ENCODE measurements around the gene ANKRD55. TPM values are rescaled to one million over a fixed set of nuclear protein-coding genes. Genes with fewer than 3 reads are reported as not detected.
"Not testable (repeated sequence)": the region's sequence is repeated elsewhere in the genome, so short reads cannot be mapped to it uniquely, and the experiment has no call there.

The ANKRD55 gene
- not detected in 2 replicates for total RNA-seq (2014; rRNA removed; shearing (Covaris generic))

DNA sequence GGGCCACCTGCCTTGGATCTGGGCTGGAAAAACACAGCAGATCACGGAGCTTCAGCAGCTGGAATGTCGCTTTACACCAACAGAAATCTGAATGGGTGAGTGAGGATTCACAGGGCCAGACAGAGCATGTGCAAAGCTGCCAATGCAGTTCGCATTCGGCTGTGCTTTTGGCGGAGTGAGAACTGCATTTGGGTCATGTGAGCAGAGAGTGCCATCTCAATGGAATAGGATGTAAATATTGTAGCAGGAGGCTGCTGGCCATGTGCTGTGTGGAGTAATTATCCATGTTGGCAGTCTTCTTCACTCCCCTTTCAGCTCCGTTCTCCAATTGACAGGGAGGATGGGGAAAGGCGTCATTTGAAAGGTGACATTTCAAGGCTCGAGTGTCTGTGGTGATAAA lies at the start of gene ANKRD55:
ANKRD55 (minus strand) TSS at position 101 of the 400 bp plus-strand sequence. CDS start 417 bp downstream, outside the sequence.
- no peaks in the 10 kb centered on the region for H3K27me3 ChIP-seq (replicated peaks)
- no peak within 1 kb of the TSS for H3K27ac ChIP-seq
- no peak within 1 kb of the TSS for H3K4me3 ChIP-seq
- H3K9me3 ChIP-seq (replicated peaks) = no peaks in the 10 kb centered on the region
- no peak for DNase-seq (ENCODE audit: low read depth in 1 of 2, low spot score in 2 of 2)
- no peaks in the 10 kb centered on the region for H3K36me3 ChIP-seq
- H3K4me1 ChIP-seq (replicated peaks) = peaks cover 4% of the 10 kb centered on the region

GRCh38 chr5:56282216-56282615 lies 49.1 kb upstream of the ANKRD55 start:
- Histone ChIP-seq H3K36me3 (no peaks in the 10 kb centered on the region), H3K27ac (peak overlapping the region; percentile 98), H3K27me3 (replicated peaks) (no peaks in the 10 kb centered on the region), H3K9me3 (replicated peaks) (no peaks in the 10 kb centered on the region), H3K4me3 (no peak overlapping the region), H3K4me1 (replicated peaks) (peaks cover 81% of the 10 kb centered on the region)
- peak in 1 of 2 experiments; percentile 66 for DNase-seq (ENCODE audit: low read depth in 1 of 2, low spot score in 2 of 2)

- Histone ChIP-seq H3K4me3 (no peak overlapping the region), H3K4me1 (replicated peaks) (peaks cover 79% of the 10 kb centered on the region), H3K27ac (peak overlapping the region; percentile 98), H3K9me3 (replicated peaks) (no peaks in the 10 kb centered on the region), H3K36me3 (no peaks in the 10 kb centered on the region), H3K27me3 (replicated peaks) (no peaks in the 10 kb centered on the region)
- DNase-seq (ENCODE audit: low read depth in 1 of 2, low spot score in 2 of 2) = no peak
Measured at GRCh38 chr5:56281489-56282165, 48.5 kb upstream of the ANKRD55 start.

DNA sequence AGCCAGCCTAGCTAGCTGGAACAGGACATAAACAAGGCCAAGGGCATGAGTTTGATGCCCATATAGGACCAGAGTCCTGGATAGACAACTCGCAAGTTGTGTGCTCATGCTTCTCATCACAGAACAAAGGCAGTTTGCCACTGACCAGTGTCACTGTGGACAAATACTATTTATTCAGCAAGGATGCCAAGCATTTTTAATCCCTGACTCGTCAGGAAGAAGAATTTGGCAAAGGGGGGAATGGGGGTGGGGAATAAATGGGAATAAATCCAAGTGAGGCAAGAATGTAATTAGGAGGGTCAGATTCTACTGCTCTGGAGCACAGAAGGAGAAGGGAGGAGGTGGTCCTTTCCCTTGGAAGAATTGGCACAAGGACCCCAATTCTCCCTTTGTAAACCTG lies 46.8 kb upstream of the ANKRD55 start:
- peak; percentile 93 to 98 for DNase-seq (ENCODE audit: low read depth in 1 of 2, low spot score in 2 of 2)
- peak overlapping the region; percentile 98 for H3K27ac ChIP-seq
- no peaks in the 10 kb centered on the region for H3K36me3 ChIP-seq
- H3K9me3 ChIP-seq (replicated peaks) = no peaks in the 10 kb centered on the region
- H3K27me3 ChIP-seq (replicated peaks) = no peaks in the 10 kb centered on the region
- H3K4me3 ChIP-seq = no peak overlapping the region
- peaks cover 65% of the 10 kb centered on the region for H3K4me1 ChIP-seq (replicated peaks)

DNA sequence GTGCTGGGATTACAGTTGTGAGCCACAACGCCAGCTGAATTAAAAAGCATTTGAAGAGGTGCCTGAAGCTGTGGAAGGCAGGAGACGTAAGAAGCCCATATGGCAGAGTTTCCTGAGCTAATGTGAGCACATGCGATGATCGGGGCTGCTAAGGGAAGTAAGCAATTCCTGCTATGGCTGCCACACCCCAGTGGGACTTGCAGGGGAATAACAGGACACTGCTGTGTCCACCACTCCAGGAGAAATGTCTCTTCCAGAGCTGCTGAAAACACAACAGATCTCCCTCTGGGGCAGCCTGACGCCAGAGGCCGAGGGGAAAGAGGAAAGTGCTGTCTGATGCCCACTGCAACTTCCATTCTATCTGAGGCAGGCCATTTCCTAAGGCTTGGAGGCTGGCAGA lies 46.2 kb upstream of the ANKRD55 start:
- no peak overlapping the region for H3K4me3 ChIP-seq
- H3K4me1 ChIP-seq (replicated peaks) = peaks cover 65% of the 10 kb centered on the region
- no peaks in the 10 kb centered on the region for H3K36me3 ChIP-seq
- H3K9me3 ChIP-seq (replicated peaks) = no peaks in the 10 kb centered on the region
- H3K27ac ChIP-seq = peak overlapping the region; percentile 98
- DNase-seq (ENCODE audit: low read depth in 1 of 2, low spot score in 2 of 2) = no peak
- no peaks in the 10 kb centered on the region for H3K27me3 ChIP-seq (replicated peaks)

GRCh38 chr5:56278335-56278753 lies 45.2 kb upstream of the ANKRD55 start:
- Histone ChIP-seq H3K4me1 (replicated peaks) (peaks cover 68% of the 10 kb centered on the region), H3K4me3 (no peak overlapping the region), H3K36me3 (no peaks in the 10 kb centered on the region), H3K27ac (peak overlapping the region; percentile 98), H3K27me3 (replicated peaks) (no peaks in the 10 kb centered on the region), H3K9me3 (replicated peaks) (no peaks in the 10 kb centered on the region)
- peak; percentile 96 to 97 for DNase-seq (ENCODE audit: low read depth in 1 of 2, low spot score in 2 of 2)

DNA sequence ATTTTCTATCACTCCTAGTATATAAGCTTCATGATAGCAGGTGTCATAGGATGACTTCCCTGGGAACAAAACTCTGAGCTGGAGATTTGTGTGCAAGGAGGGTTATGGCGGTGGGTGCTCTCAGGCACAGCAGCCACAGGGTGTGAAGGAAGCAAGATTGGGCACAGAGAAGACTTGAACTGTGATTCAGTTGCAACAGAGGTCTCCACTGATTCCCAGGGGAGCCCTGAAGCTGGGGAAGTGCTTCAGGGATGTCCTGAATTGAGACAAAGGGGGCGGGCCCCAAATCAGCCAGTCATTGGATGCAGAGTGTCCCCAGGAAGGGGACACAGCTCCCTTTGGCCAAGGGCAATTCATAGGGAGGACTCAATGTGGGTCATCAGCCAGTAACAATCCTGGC lies 44.4 kb upstream of the ANKRD55 start:
- Histone ChIP-seq H3K27ac (peak overlapping the region; percentile 98), H3K9me3 (replicated peaks) (no peaks in the 10 kb centered on the region), H3K27me3 (replicated peaks) (no peaks in the 10 kb centered on the region), H3K4me1 (replicated peaks) (peaks cover 60% of the 10 kb centered on the region), H3K36me3 (no peaks in the 10 kb centered on the region), H3K4me3 (no peak overlapping the region)
- no peak for DNase-seq (ENCODE audit: low read depth in 1 of 2, low spot score in 2 of 2)

- Histone ChIP-seq H3K36me3 (no peaks in the 10 kb centered on the region), H3K27me3 (replicated peaks) (no peaks in the 10 kb centered on the region), H3K4me3 (no peak overlapping the region), H3K9me3 (replicated peaks) (no peaks in the 10 kb centered on the region), H3K27ac (no peak overlapping the region), H3K4me1 (replicated peaks) (peaks cover 43% of the 10 kb centered on the region)
- no peak for DNase-seq (ENCODE audit: low read depth in 1 of 2, low spot score in 2 of 2)
Measured at GRCh38 chr5:56273376-56273955, 40.3 kb upstream of the ANKRD55 start.

GRCh38 chr5:56272765-56273164 lies 39.6 kb upstream of the ANKRD55 start:
- no peaks in the 10 kb centered on the region for H3K9me3 ChIP-seq (replicated peaks)
- no peaks in the 10 kb centered on the region for H3K36me3 ChIP-seq
- H3K4me3 ChIP-seq = no peak overlapping the region
- no peaks in the 10 kb centered on the region for H3K27me3 ChIP-seq (replicated peaks)
- no peak for DNase-seq (ENCODE audit: low read depth in 1 of 2, low spot score in 2 of 2)
- no peak overlapping the region for H3K27ac ChIP-seq
- peaks cover 36% of the 10 kb centered on the region for H3K4me1 ChIP-seq (replicated peaks)

GRCh38 chr5:56270568-56271392 lies 37.6 kb upstream of the ANKRD55 start:
- Histone ChIP-seq H3K27ac (peak overlapping the region; percentile 76), H3K36me3 (no peaks in the 10 kb centered on the region), H3K9me3 (replicated peaks) (no peaks in the 10 kb centered on the region), H3K4me1 (replicated peaks) (peaks cover 26% of the 10 kb centered on the region), H3K4me3 (no peak overlapping the region), H3K27me3 (replicated peaks) (no peaks in the 10 kb centered on the region)
- DNase-seq (ENCODE audit: low read depth in 1 of 2, low spot score in 2 of 2) = peak; percentile 86 to 89

DNA sequence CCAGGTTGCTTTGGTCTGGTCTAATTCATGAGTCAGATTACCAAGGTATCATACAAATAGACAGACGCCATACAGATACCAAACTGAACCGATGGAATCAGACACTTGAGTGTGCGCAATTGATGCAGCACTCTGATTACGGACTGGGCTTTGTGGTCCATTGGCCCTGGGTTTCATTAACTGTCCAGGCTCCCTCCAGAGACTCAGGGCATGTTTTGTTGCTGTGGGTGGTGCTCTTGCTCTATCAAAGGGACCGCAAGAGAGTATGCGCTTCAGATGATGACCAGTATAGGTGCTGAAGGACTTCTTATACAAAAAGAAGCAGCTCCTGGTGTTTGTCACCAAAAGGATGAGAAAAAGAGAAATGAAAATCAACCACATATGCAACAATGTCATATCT lies 36.9 kb upstream of the ANKRD55 start:
- no peaks in the 10 kb centered on the region for H3K36me3 ChIP-seq
- H3K27ac ChIP-seq = no peak overlapping the region
- H3K27me3 ChIP-seq (replicated peaks) = no peaks in the 10 kb centered on the region
- H3K4me1 ChIP-seq (replicated peaks) = peaks cover 26% of the 10 kb centered on the region
- H3K9me3 ChIP-seq (replicated peaks) = no peaks in the 10 kb centered on the region
- H3K4me3 ChIP-seq = no peak overlapping the region
- no peak for DNase-seq (ENCODE audit: low read depth in 1 of 2, low spot score in 2 of 2)

GRCh38 chr5:56269216-56269927 lies 36.2 kb upstream of the ANKRD55 start:
- no peak overlapping the region for H3K27ac ChIP-seq
- peaks cover 26% of the 10 kb centered on the region for H3K4me1 ChIP-seq (replicated peaks)
- no peaks in the 10 kb centered on the region for H3K36me3 ChIP-seq
- H3K9me3 ChIP-seq (replicated peaks) = no peaks in the 10 kb centered on the region
- peak; percentile 55 for DNase-seq (ENCODE audit: low read depth in 1 of 2, low spot score in 2 of 2)
- H3K4me3 ChIP-seq = no peak overlapping the region
- no peaks in the 10 kb centered on the region for H3K27me3 ChIP-seq (replicated peaks)

- not testable (repeated sequence) for H3K36me3 ChIP-seq; H3K9me3 ChIP-seq (replicated peaks); H3K27me3 ChIP-seq (replicated peaks); DNase-seq (ENCODE audit: low read depth in 1 of 2, low spot score in 2 of 2); H3K4me3 ChIP-seq; H3K27ac ChIP-seq
- H3K4me1 ChIP-seq (replicated peaks) = peaks cover 26% of the 10 kb centered on the region
Measured at GRCh38 chr5:56268707-56269106, 35.6 kb upstream of the ANKRD55 start.
